Activated CD4-positive, alpha-beta memory T cell treated with anti-CD3 and anti-CD28 coated beads, Interleukin-2, amount 10 ng/mL, durations not matched to agents 7 days and 5 days (primary cell): Measurements from ENCODE around the gene TCTA. TPM values are rescaled to one million over a fixed set of nuclear protein-coding genes. Genes with fewer than 3 reads are reported as not detected.

ENCODE experiments used
- CTCF ChIA-PET: fragments of 350-600 bp; sonication (Branson Sonifier 250); formaldehyde crosslinking; loops from one replicate; lab custom pipeline; 2021; ENCODE audit warnings: antibody characterized with exemption, inconsistent platforms; lab: Charles Lee
- POLR2A ChIA-PET: fragments of 350-600 bp; sonication (Branson Sonifier 250); formaldehyde crosslinking; loops from one replicate; lab custom pipeline; 2021; ENCODE audit warnings: antibody characterized with exemption; lab: Charles Lee
- DNase-seq: peaks from one replicate; pipeline ENCODE4 v3.0.0-alpha.2; 2020
- H3K27ac Mint-ChIP-seq: one replicate; pipeline ENCODE4 v1.8.0; 2021; ENCODE audit warnings: mild to moderate bottlenecking, mixed read lengths
- H3K27me3 Mint-ChIP-seq: one replicate; pipeline ENCODE4 v1.8.0; 2021; ENCODE audit warnings: mixed read lengths
- H3K36me3 Mint-ChIP-seq: one replicate; pipeline ENCODE4 v1.8.0; 2021; ENCODE audit warnings: low read depth, mixed read lengths
- H3K4me1 Mint-ChIP-seq: one replicate; pipeline ENCODE4 v1.8.0; 2021; ENCODE audit warnings: mixed read lengths
- H3K4me3 Mint-ChIP-seq: one replicate; pipeline ENCODE4 v1.8.0; 2021; ENCODE audit warnings: mild to moderate bottlenecking, mixed read lengths
- H3K9me3 Mint-ChIP-seq: one replicate; pipeline ENCODE4 v1.8.0; 2021; ENCODE audit warnings: mixed read lengths
- total RNA-seq, 2 experiments: library from RNA; stranded (reverse); gene quantifications; one replicate each; pipeline ENCODE4 v1.2.3, GENCODE V29; 2021

Gene TCTA
- total RNA-seq, 2 experiments from 2014 or later: 19.7 to 22.4 TPM

DNA sequence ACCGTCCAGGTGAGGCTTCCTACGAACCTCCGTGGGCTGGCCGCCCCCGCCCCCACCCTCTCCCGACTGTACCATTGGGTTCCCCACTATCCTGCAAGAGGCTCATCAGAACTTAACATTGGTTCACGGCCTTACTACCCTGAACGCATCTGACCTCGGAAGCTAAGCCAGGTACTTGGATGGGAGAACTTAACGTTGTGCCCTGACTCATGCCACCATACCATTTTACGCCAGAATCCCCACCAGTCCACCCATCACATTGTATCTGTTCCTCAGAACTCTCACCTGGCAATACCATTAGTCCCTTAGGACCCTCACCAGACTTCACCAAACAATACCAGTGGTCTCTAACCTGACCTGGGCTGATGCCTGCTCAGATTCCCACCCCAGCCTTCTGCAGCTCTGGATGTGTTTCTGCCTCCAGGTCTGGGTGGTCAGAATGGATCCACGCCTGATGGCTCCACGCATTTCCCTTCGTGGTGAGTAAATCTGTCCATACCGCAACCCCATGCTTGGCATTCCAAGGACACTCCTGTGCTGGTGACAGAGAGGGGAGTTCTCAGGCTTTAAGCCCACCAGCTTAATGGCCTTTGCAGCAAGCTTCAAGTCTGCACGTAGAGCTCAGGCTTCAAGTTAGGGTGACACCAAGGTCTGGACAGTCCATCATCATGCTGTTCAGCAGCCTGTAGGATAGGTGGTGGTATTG lies 562 bp downstream of the TCTA start:
- Mint-ChIP-seq H3K36me3 (peaks cover 66% of the 10 kb centered on the region), H3K27me3 (peaks cover 2% of the 10 kb centered on the region), H3K4me1 (peaks cover 68% of the 10 kb centered on the region)

DNA sequence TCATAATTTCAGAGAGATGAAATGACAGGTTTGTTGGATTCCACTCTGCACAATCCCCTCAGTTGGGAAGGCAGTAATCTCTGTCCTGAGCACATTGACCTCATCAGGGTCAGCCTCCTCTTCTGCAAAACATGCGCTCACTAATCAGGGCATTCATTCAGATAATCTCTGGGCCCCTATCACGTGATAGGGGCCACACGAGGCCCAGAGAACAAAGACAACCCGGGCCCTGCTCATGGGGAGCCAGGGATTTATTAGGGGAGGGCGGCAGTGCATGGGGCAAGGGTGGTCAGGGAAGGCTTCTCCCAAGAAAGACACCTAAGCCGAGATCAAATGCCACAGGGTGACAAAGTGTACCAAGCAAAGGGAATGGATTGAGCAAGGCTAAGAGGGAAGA lies 1.1 kb downstream of the TCTA start:
- DNase-seq: no peak
- Mint-ChIP-seq H3K4me1 (peaks cover 67% of the 10 kb centered on the region), H3K4me3 (peak overlapping the region; percentile 98), H3K27ac (peak overlapping the region; percentile 99), H3K9me3 (no peaks in the 10 kb centered on the region), H3K36me3 (peaks cover 69% of the 10 kb centered on the region), H3K27me3 (peaks cover 2% of the 10 kb centered on the region)
- ChIA-PET POLR2A (interaction anchor here (1.4 to 4.2 kb wide), 9 partner anchors 9 to 392 kb away, joined by 3 to 82 read pairs (median 23); partner anchors contain the start of genes AMT, DAG1, GPX1 and IMPDH2), CTCF (interaction anchor here (1.5 to 3.5 kb wide), 3 partner anchors 15 to 73 kb away, joined by 3 to 20 read pairs (median 10); partner anchors contain the start of genes NICN1 and USP4)

More for the DNA sequence above, 562 bp downstream of the TCTA start:
- H3K9me3 Mint-ChIP-seq: no peaks in the 10 kb centered on the region
- peak overlapping the region; percentile 99 for H3K27ac Mint-ChIP-seq
- ChIA-PET POLR2A (interaction anchor here (0.5 to 4.2 kb wide), 17 partner anchors 9 to 391 kb away, joined by 3 to 82 read pairs (median 13); partner anchors contain the start of genes AMT, DAG1, GPX1 and IMPDH2), CTCF (interaction anchor here (0.6 to 3.5 kb wide), 7 partner anchors 16 to 401 kb away, joined by 3 to 20 read pairs (median 3); partner anchors contain the start of genes NICN1, UBA7 and USP4)
- H3K4me3 Mint-ChIP-seq: peak overlapping the region; percentile 98
- no peak for DNase-seq

DNA sequence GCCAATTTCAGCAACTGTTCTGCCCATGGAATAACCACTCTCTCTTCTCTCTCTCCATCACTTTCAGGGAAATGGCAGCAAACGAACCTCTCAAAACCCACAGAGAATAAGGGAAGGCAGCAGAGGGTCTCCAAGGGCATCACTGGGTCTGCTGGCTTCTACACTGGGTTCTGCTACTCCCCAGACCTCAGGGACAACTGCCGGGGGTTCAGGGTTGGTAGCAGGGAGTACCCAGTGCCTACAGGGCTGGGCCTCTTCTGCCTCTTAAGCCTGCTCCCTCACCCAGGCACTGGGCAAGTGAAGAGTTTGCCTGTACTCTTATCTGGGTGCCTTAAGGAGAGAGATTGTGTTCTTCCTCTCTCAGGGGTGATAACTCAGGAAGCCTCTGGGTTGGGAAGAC lies 2.5 kb downstream of the TCTA start:
- no peak for DNase-seq
- no peak overlapping the region for H3K4me3 Mint-ChIP-seq
- CTCF ChIA-PET: interaction anchor here (0.6 to 2.6 kb wide), 4 partner anchors 29 to 408 kb away, joined by 3 to 46 read pairs (median 4); partner anchors contain the start of gene WDR6
- peaks cover 2% of the 10 kb centered on the region for H3K27me3 Mint-ChIP-seq
- no peaks in the 10 kb centered on the region for H3K9me3 Mint-ChIP-seq
- H3K4me1 Mint-ChIP-seq: peaks cover 63% of the 10 kb centered on the region
- POLR2A ChIA-PET: interaction anchor here (1.3 to 4.2 kb wide), 8 partner anchors 10 to 394 kb away, joined by 5 to 79 read pairs (median 23); partner anchors contain the start of genes DAG1, NDUFAF3, NICN1 and USP4
- H3K36me3 Mint-ChIP-seq: peaks cover 70% of the 10 kb centered on the region
- H3K27ac Mint-ChIP-seq: peak overlapping the region; percentile 99

DNA sequence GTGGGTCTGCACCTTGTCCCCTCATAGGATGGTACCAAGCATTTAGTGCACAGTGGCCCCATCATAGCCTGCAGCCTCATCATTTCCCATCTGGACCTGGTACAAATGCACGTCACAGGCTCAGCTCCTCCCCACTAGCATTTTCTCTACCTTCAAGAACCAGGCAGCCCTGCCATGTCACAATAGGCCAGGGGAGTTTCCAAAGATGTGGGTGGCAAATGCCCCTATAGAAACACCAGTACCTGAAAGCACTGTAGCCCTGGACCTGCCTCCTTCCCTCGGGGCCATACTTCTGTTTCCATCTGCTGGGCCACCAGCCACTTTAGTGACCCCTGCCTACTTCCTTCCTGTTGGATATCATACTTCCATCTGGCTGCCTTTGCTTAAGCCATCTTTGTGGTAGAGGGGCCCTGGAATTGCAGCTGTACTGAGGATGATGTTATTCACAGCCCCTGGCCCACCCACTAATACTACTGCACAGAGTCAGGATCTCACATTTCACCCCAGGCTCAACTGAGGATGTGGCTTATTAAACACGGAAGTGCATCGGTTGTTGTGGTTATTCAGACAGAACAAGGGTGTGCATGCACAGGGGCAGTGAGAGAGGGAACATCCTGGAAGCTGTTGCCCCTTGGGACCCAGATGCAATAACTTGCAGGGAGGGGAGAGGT lies 3.8 kb downstream of the TCTA start:
- Mint-ChIP-seq H3K36me3 (peaks cover 67% of the 10 kb centered on the region), H3K4me3 (peak overlapping the region; percentile 68), H3K4me1 (peaks cover 61% of the 10 kb centered on the region), H3K27ac (peak overlapping the region; percentile 99), H3K27me3 (peaks cover 2% of the 10 kb centered on the region), H3K9me3 (no peaks in the 10 kb centered on the region)
- POLR2A ChIA-PET: interaction anchor here (0.6 to 3.6 kb wide), 18 partner anchors 8 to 395 kb away, joined by 3 to 51 read pairs (median 6); partner anchors contain the start of genes DAG1, NDUFAF3, NICN1 and QRICH1
- DNase-seq: peak; percentile 73
- CTCF ChIA-PET: interaction anchor here (0.5 to 3.2 kb wide), 16 partner anchors 8 to 409 kb away, joined by 3 to 46 read pairs (median 4); partner anchors contain the start of genes NDUFAF3, NICN1, USP4 and WDR6

DNA sequence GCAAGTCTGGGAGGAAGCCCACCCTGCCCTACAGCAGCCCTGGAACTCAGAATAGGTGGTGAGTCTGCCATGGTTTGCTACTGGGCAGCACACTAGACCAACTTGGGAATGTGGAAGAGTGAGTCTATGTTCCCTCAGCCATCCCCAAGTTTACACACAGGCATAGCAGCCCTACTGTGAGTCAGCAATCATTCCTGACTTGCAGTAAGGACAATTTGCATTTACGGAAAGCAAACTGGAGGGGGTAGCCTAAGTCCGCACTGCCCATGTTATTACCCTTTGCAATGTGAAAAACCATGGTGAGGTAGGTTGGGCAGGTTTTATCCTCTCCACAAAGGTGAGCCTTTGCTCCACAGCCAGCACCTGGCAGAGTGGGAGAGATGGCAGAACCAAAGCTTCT lies 4.6 kb downstream of the TCTA start:
- POLR2A ChIA-PET: interaction anchor here (0.6 to 3.6 kb wide), 14 partner anchors 9 to 396 kb away, joined by 3 to 51 read pairs (median 8); partner anchors contain the start of genes DAG1, NDUFAF3, NICN1 and USP19
- Mint-ChIP-seq H3K27me3 (peaks cover 2% of the 10 kb centered on the region), H3K9me3 (no peaks in the 10 kb centered on the region), H3K27ac (peak overlapping the region; percentile 99), H3K36me3 (peaks cover 67% of the 10 kb centered on the region), H3K4me3 (peak overlapping the region; percentile 68), H3K4me1 (peaks cover 65% of the 10 kb centered on the region)
- CTCF ChIA-PET: interaction anchor here (0.9 to 3.2 kb wide), 9 partner anchors 9 to 394 kb away, joined by 3 to 28 read pairs (median 4); partner anchors contain the start of genes NDUFAF3, NICN1 and USP4
- no peak for DNase-seq

DNA sequence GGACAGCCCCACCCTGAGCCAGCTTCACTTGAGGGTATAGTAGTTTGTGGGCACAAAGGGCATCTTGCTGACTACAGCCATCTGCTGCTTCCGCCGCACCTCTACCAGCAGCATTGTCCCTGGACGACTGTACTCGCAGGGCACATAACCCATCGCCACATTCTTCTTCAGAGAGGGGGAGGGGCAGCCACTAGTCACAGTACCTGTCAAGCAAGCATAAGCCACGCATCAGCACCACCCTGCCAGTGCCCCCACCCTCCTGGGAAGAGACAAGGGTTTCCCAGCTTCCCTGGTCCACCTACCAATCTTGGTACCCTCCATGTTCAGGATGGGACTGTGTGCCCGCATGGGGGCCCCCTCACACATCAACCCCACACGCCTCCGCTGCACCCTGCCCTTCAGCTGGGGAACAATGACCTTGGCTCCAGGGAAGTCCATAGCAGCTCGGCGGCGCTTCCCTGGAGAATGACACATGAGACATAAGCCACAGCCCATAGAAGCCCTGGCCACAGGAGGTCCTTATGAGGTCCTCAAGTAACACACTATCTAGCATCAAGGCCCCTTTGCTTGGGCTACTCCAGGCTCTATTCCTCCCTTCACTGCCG lies 5.4 kb downstream of the TCTA start:
- peaks cover 62% of the 10 kb centered on the region for H3K36me3 Mint-ChIP-seq
- H3K9me3 Mint-ChIP-seq: no peaks in the 10 kb centered on the region
- H3K27me3 Mint-ChIP-seq: no peaks in the 10 kb centered on the region
- CTCF ChIA-PET: interaction anchor here (0.9 to 3.2 kb wide), 5 partner anchors 8 to 78 kb away, joined by 4 to 28 read pairs (median 7); partner anchors contain the start of genes NICN1 and USP4
- H3K4me3 Mint-ChIP-seq: no peak overlapping the region
- H3K27ac Mint-ChIP-seq: peak overlapping the region; percentile 63
- peaks cover 64% of the 10 kb centered on the region for H3K4me1 Mint-ChIP-seq
- POLR2A ChIA-PET: interaction anchor here (1.3 to 3.6 kb wide), 5 partner anchors 12 to 53 kb away, joined by 4 to 51 read pairs (median 16); partner anchors contain the start of genes DAG1 and NICN1
- no peak for DNase-seq

DNA sequence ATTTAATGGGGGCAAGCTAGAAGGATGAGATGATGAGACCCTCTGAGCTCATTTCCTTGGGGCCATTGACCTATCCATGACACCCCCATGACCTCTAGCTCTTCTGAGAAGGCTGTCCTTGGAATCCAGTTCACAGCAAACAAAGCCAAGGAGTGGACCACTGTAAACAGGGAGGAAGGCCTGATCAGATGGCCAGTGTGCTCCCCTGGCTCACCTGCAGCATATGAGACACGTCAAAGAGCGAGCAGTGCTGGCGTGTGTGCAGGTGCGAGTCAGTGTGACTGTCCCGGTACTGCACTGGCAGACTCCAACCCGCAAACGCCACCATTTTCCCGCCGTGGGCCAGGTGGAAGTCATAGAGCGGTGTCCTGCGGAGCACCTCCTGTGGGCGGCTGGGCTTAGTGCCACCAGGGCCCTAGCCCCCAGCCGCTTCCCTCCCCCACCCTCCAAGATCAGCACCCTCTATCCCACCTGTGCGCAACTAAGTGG lies 9.7 kb downstream of the TCTA start:
- POLR2A ChIA-PET: interaction anchor here (1.0 to 3.9 kb wide), 5 partner anchors 10 to 400 kb away, joined by 3 to 32 read pairs (median 5); partner anchors contain the start of genes NDUFAF3, RHOA, TCTA and USP4
- Mint-ChIP-seq H3K4me3 (no peak overlapping the region), H3K36me3 (peaks cover 55% of the 10 kb centered on the region), H3K9me3 (no peaks in the 10 kb centered on the region), H3K27me3 (no peaks in the 10 kb centered on the region), H3K27ac (no peak overlapping the region), H3K4me1 (peaks cover 50% of the 10 kb centered on the region)
- DNase-seq: no peak
- CTCF ChIA-PET: interaction anchor here (1.3 kb wide), 1 partner anchor 19 kb away, joined by 3 read pairs; no protein-coding TSS in a partner anchor

DNA sequence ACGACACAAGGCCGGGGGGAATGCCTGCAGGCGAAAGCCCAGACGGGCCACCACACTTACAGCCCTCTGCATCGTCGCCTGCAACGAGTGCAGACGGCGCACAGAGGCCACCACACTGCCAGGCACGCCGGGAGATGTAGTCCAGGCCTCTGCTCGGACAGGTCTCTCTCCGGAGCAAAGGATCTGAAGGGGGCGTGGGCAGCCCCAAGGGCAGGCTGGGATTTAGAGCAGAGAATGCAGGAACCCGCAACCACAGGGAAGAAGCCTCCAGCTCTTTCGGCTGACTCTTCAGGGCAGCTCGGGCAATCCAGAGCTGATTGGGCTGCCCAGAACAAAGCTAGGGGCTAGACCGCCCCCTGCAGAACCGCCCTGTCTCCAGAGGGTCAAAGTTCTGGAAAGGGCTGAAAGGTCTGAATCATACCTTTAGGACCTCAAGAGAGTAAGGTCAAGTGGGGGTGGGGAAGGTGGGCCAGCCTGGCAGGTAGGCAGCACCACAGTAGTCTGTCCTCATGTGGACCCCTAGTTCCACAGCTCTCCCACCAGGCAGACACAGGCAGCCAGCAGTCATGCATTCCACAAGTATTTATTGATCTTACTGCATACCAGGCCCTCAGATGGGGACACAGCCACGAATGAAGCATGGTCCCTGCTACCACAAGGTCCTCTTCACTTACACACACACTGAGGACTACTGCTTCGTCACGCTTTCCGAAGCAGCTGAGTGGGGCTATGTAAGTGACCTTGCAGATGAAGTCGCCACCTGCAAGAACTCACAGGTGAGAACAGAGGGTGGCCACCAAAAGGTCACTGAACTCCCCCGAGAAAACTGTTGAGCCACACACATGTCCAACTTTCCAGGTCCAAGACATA lies 10.4 kb downstream of the TCTA start, which contains the start of gene AMT:
Gene AMT (minus strand): TSS at position 95 of the 870 bp plus-strand sequence. CDS start 23 bp downstream, at position 72.
- Mint-ChIP-seq H3K27me3 (no peaks in the 10 kb centered on the region), H3K4me1 (peaks cover 44% of the 10 kb centered on the region), H3K4me3 (no peak within 1 kb of the TSS), H3K9me3 (no peaks in the 10 kb centered on the region), H3K27ac (no peak within 1 kb of the TSS), H3K36me3 (peaks cover 48% of the 10 kb centered on the region)
- DNase-seq: no peak
- ChIA-PET CTCF (no interaction called here), POLR2A (interaction anchor here (1.7 to 3.9 kb wide), 2 partner anchors 11 to 83 kb away, joined by 5 to 32 read pairs; partner anchors contain the start of genes RHOA, TCTA and USP4)

DNA sequence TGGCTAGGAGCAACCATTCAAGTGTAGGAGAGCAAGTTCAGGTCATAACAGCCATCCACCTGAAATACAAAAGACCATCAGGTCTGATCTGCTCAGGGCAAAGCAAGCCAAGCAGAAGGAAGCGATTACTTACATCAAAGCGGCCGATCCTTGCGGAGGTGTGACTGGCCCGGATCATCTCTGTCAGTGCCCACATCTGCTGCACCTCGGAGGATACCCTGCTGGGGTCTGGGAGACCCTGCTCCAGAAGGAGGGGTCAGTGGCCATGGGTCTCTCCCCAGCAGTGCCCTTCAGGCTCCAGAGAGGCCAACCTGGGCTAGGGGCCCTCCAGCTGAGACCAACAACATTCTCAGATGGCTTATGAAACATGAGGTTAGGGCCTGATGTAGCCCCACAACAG lies 12.6 kb downstream of the TCTA start:
- CTCF ChIA-PET: interaction anchor here (1.3 kb wide), 2 partner anchors 8 to 9 kb away, joined by 4 read pairs; no protein-coding TSS in a partner anchor
- Mint-ChIP-seq H3K4me3 (no peak overlapping the region), H3K27me3 (no peaks in the 10 kb centered on the region), H3K27ac (no peak overlapping the region), H3K9me3 (no peaks in the 10 kb centered on the region), H3K4me1 (peaks cover 48% of the 10 kb centered on the region), H3K36me3 (peaks cover 39% of the 10 kb centered on the region)
- POLR2A ChIA-PET: interaction anchor here (1.4 to 2.2 kb wide), 4 partner anchors 9 to 85 kb away, joined by 3 to 16 read pairs (median 6); partner anchors contain the start of gene USP4
- no peak for DNase-seq

DNA sequence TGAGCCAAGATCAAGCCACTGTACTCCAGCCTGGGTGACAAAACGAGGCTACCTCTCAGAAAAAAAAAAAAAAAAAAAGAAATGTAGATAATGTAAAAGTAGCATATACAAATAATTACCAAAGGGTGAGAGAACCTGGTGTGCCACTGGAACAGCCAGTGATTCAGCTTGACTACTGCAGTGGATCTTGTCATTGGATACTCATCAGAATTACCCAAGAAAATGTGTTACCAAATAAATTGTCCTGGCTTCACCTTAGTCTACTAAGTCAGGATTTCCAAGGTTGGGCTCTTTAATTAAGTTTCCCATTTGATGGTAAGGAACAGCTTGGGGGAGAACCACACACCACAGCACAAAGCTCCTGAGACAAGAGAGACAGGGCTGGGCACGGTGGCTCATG lies 15.4 kb downstream of the TCTA start:
- CTCF ChIA-PET: interaction anchor here (0.7 to 3.7 kb wide), 3 partner anchors 11 to 271 kb away, joined by 3 to 28 read pairs (median 10); partner anchors contain the start of gene TCTA
- H3K4me3 Mint-ChIP-seq: peak overlapping the region; percentile 82
- H3K36me3 Mint-ChIP-seq: peaks cover 30% of the 10 kb centered on the region
- no peak for DNase-seq
- H3K9me3 Mint-ChIP-seq: no peaks in the 10 kb centered on the region
- peaks cover 45% of the 10 kb centered on the region for H3K4me1 Mint-ChIP-seq
- no peak overlapping the region for H3K27ac Mint-ChIP-seq
- POLR2A ChIA-PET: interaction anchor here (3.9 to 5.5 kb wide), 2 partner anchors 11 to 15 kb away, joined by 51 to 79 read pairs; partner anchors contain the start of genes RHOA and TCTA
- H3K27me3 Mint-ChIP-seq: no peaks in the 10 kb centered on the region
